HCEC 1CT (cell line): ENCODE results near the gene PTPRN2.

ENCODE experiments used
- DNase-seq: peaks from one replicate; pipeline ENCODE4 v3.0.0-alpha.2; 2017

The PTPRN2 gene

GRCh38 chr7:157540606-157541294 lies 1046.9 kb downstream of the PTPRN2 start:
- no peak for DNase-seq

- DNase-seq, result no peak
These were observed 1047.6 kb downstream of the PTPRN2 start for GRCh38 chr7:157540020-157540419.

GRCh38 chr7:157539521-157539920 lies 1048.1 kb downstream of the PTPRN2 start:
- no peak for DNase-seq

GRCh38 chr7:157538735-157539134 lies 1048.9 kb downstream of the PTPRN2 start:
- DNase-seq, result no peak

GRCh38 chr7:157538321-157538720 lies 1049.3 kb downstream of the PTPRN2 start:
- no peak for DNase-seq

GRCh38 chr7:157537056-157537455 lies 1050.6 kb downstream of the PTPRN2 start:
- DNase-seq, result no peak

GRCh38 chr7:157532068-157532467 lies 1055.6 kb downstream of the PTPRN2 start:
- DNase-seq, result no peak

GRCh38 chr7:157529768-157530560 lies 1057.7 kb downstream of the PTPRN2 start:
- no peak for DNase-seq

- DNase-seq, result no peak
These were observed 1058.8 kb downstream of the PTPRN2 start for GRCh38 chr7:157528785-157529341.

- DNase-seq, result no peak
These were observed 1059.9 kb downstream of the PTPRN2 start for GRCh38 chr7:157527686-157528085.

GRCh38 chr7:157526913-157527634 lies 1060.5 kb downstream of the PTPRN2 start:
- no peak for DNase-seq

GRCh38 chr7:157526005-157526912 lies 1061.4 kb downstream of the PTPRN2 start:
- no peak for DNase-seq

- DNase-seq, result no peak
These were observed 1062.1 kb downstream of the PTPRN2 start for GRCh38 chr7:157525491-157525915.

GRCh38 chr7:157524731-157525130 lies 1062.9 kb downstream of the PTPRN2 start:
- DNase-seq, result no peak

GRCh38 chr7:157523766-157524421 lies 1063.7 kb downstream of the PTPRN2 start:
- no peak for DNase-seq

- DNase-seq, result no peak
These were observed 1064.3 kb downstream of the PTPRN2 start for GRCh38 chr7:157523371-157523765.

- DNase-seq, result no peak
These were observed 1064.7 kb downstream of the PTPRN2 start for GRCh38 chr7:157522954-157523353.

GRCh38 chr7:157522189-157522588 lies 1065.4 kb downstream of the PTPRN2 start:
- no peak for DNase-seq

GRCh38 chr7:157521752-157522151 lies 1065.9 kb downstream of the PTPRN2 start:
- no peak for DNase-seq

GRCh38 chr7:157521061-157521731 lies 1066.4 kb downstream of the PTPRN2 start:
- DNase-seq, result no peak

- DNase-seq, result no peak
These were observed 1067.4 kb downstream of the PTPRN2 start for GRCh38 chr7:157520249-157520648.
